Stimulated activated CD4-positive, alpha-beta T cell treated with anti-CD3 and anti-CD28 coated beads, TNF-alpha, amount 100 ng/mL, for 4 hours (primary cell): ENCODE measurements around the gene DNMT3B.
"Not testable (repeated sequence)": the region's sequence is repeated elsewhere in the genome, so short reads cannot be mapped to it uniquely, and the experiment has no call there.

ENCODE experiments used
- DNase-seq, 3 experiments: peaks; one replicate each; pipeline ENCODE4 v3.0.0-alpha.2; 2020; ENCODE audit warnings: low read depth in 3 of 3

DNMT3B gene

DNA sequence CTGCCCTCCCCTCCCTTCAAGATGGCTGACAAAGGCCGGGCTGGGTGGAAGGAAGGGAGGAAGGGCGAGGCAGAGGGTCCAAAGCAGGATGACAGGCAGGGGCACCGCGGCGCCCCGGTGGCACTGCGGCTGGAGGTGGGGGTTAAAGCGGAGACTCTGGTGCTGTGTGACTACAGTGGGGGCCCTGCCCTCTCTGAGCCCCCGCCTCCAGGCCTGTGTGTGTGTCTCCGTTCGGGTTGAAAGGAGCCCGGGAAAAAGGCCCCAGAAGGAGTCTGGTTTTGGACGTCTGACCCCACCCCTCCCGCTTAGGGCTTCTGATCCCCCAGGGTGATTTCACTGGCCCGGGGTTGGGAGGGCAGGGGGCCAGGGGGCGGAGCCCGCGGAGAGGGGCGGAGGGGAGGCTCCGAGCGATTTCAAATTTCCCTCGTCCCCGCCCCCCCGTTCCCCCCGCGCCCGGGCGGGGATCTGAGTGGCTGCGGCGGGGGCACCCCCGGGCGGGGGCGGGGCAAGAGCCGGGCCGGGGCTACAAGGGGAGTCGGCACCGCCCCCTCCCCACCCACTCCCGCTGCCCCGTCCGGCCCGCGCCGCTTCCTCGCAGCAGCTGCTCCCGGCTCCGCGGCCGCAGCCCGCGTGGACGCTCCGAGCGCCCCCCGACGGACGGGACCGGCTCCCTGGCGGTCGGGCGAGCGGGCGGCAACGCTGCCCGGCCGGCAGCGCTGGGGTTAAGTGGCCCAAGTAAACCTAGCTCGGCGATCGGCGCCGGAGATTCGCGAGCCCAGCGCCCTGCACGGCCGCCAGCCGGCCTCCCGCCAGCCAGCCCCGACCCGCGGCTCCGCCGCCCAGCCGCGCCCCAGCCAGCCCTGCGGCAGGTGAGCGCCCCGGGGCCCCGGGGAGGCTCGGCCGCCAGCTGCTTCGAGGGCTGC lies at the start of gene DNMT3B:
Gene DNMT3B, plus strand, starts transcription at position 555 of the 923 bp plus-strand sequence. CDS start 17,939 bp downstream, outside the sequence.
- peak; percentile 51 to 60 (median 55) for DNase-seq

DNA sequence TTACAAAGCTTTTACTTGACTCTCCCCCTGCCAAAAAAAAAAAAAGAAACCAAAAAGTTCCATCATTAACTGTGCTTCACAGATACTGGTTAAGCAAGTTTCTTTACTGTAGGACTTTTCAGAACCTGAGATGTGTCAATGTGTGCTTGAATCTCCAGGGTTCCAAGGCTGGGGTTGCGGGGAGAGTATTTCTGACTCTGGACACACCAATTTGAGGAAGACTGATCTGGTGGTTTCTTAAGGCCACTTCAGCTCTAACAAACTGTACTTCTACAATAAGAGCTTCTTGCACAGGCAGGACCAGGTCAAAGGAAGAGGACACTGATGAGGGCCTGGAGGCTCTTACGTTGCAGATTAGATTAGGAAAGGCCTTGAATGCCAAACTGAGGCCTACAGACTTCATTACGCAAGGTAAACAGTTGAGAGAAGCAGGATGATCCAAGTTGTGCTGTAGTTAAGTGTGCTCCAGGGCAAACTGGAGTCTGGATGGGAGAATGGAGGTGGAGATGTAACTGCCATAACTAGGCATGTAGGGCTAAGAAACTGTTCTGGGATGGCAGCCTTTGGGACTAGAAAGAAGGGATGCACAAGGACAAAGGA lies 43.3 kb upstream of the DNMT3B start:
- no peak for DNase-seq

DNA sequence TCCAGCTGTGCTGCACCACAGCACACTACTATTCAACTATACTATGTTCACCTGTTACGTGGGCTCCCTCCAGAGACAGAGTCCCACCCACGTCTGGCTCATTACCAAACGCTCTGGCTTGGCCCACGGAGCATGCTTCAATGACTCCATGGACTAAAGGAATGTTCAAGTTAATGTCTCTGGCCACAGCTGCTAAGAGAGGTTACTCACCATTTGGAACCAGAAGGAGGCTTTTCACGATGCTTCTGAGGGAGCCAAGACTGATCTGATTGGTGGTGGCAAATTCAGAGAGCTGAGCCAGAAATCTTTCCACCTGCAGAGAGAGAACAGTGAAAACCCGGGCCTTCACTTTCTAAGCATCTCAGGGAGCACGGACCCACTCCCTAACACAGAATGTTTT lies 34.5 kb upstream of the DNMT3B start:
- DNase-seq = no peak

DNA sequence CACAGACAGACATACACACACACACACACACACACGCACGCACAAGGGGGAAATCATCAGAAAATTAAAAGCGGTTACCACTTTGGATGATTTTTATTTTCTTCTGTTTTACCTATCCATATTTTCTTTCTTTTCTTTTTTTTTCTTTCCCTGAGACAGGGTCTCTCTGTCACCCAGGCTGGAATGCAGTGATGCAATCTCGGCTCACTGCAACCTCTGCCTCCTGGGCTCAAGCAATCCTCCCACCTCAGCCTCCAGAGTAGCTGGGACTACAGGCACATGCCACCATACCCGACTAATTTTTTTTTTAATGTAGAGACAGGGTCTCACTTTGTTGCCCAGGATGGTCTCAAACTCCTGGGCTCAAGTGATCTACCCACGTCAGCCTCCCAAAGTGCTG lies 33.8 kb upstream of the DNMT3B start:
- DNase-seq = not testable (repeated sequence)

DNA sequence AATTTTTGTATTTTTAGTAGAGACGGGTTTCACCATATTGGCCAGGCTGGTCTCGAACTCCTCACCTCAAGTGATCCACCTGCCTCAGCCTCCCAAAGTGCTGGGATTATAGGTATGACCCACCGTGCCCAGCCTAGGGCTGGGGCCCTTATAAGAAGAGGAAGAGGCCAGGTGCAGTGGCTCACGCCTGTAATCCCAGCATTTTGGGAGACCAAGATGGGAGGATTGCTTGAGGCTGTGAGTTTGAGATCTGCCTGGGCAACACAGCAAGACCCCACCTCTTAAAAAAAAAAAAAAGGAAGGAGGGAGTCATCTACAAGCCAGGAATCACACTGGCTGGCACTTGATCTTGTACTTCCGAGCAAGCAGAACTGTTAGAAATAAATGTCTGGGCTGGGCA lies 32.9 kb upstream of the DNMT3B start:
- not testable (repeated sequence) for DNase-seq

DNA sequence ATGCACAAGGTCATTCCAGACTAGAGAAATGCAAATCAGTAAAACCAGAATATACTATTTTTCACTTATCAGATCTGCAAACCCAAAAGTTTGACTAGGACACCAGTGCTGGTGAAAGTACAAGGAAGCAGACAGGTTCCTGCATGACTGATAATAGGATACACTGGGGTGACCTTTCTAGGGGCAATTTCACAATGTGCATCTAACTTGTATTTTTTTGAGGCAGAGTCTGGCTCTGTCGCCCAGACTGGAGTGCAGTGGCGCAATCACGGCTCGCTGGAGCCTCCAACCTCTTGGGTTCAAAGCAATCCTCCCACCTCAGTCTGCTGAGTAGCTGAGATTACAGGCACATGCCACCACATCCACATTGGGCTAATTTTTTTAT lies 30.3 kb upstream of the DNMT3B start:
- DNase-seq = no peak

DNA sequence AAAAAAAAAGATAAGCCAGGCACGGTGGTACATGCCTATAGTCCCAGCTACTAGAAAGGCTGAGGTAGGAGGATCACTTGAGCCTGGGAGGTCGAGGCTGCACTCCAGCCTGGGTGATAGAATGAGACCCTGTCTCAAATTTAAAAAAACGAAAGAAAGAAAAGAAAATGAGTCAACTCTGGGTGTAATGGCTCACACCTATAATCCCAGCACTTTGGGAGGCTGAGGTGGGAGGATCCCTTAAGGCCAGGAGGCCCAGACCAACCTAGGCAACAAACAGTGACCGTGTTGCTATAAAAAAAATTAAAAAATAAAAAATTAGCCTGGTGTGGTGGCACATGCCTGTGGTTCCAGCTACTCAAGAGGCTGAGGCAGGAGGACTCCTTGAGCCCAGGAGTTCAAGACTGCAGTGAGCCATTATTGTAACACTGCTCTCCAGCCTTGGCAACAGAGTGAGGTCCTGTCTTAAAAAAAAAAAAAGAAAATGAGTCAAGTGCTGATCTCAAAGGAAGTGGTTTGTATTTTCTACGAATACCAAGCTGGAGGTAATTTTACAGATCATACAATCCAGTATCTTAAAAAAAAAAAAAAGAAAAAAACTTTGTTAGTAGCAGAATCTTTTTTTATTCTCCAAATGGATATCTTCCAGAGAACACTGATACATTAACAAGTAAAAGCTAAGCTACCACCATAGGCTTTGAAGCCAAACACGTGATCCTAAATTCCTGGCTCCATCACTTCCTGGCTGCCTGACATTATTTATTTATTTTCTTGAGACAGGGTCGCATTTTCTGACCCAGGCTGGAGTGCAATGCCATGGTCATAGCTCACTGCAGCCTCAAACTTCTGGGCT lies 24.6 kb upstream of the DNMT3B start:
- no peak for DNase-seq

DNA sequence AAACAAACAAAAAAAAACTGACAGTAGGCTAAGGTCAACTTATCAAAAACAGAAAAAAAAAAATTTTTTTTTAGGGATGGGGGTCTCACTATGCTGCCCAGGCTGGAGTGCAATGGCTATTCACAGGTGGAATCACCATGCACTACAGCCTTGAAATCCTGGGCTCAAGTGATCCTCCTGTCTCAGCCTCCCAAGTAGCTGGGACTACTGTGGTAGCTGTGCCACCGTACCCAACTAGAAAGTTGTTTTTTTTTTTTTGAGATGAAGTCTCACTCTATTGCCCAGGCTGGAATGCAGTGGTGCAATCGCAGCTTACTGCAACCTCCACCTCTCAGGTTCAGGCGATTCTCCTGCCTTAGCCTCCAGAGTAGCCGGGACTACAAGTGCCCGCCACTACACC lies 21.0 kb upstream of the DNMT3B start:
- no peak for DNase-seq

DNA sequence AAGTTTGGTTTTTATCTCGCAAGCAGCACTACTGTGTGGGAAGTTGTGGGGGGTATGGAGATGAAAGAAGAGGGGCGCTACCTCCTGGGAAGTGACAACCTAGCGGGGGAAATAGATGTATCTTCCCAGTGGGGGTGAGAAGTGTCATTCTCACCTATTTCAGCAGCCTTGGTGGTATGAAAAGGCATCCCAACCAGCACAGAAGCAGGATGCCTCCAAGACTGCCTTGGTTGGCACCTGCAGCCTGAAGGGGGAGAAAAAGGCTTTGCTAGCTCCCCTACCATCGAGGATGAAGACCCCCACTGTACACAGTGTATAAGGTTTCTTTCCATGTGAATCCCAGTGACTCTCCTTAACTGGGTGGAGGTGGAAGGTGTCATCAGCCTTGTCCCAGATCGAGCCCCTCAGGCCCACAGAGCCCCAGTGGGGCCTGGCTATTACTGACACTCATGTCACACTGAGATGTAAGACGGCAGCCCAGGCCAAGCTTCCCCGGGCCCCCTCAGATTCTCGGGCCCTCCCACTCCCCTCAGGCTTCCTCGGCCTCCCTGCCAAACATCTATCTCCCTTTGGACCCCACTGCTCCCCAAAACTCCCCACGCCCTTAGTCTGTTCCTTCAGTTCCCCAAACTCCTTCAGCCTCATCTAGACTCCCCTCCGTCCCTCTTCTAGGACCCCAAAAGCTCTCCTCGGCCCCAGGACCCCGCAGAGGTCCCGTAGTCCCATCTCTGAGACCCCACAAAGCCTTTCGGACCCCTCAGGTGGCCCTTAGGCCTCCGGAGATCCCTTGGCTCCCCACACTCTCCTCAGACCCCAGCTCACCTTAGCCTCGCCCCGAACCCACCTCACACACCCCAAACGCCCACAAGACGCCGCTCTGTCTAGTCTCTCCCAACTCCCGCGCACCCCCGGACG lies 19.6 kb upstream of the DNMT3B start:
- DNase-seq = no peak

DNA sequence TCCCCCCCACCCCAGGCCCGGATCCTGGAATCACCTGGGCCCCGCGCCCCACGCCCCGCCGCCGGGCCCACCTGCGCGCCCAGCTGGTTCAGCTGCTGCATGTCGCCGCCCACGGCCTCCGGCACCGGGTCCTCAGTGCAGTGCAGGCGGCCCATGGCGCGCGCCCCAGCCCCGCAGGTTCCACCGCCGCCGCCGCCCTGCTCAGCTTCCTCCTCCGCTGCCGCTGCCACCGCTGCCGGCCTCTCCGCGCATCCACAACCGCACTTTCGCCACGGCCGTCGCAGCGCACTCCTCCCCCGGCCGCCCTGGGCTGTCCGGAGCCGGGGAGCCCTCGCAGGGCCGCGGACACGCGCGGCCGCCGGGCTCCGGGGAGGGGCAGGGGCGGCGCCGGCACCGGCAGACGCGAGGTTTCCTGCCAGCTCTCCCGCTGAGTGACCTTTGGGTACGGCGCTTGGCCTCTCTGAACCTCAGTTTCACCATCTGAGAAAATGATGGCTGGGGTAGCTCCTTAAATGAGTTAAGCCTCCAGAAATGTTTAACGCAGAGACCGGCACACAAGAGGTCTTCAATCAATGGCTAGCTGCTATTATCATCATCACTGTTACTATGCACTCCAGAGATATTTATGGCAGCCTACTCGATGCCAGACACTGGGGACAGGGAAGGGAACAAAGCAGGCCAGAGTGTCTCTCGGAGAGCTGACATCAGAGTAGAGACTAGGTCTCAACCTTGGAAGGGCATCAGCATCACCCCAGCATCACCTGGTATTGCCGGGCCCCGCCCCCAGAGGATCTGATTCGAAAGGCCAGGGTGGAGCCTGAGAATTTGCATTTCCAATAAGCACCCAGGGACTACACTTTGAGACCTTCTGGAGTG lies 18.7 kb upstream of the DNMT3B start, which contains the start of gene COMMD7:
Gene COMMD7, minus strand, starts transcription at position 231 of the 876 bp plus-strand sequence. Its CDS starts 76 bp downstream, at position 155.
- DNase-seq = peak; percentile 53 to 64 (median 59)

DNA sequence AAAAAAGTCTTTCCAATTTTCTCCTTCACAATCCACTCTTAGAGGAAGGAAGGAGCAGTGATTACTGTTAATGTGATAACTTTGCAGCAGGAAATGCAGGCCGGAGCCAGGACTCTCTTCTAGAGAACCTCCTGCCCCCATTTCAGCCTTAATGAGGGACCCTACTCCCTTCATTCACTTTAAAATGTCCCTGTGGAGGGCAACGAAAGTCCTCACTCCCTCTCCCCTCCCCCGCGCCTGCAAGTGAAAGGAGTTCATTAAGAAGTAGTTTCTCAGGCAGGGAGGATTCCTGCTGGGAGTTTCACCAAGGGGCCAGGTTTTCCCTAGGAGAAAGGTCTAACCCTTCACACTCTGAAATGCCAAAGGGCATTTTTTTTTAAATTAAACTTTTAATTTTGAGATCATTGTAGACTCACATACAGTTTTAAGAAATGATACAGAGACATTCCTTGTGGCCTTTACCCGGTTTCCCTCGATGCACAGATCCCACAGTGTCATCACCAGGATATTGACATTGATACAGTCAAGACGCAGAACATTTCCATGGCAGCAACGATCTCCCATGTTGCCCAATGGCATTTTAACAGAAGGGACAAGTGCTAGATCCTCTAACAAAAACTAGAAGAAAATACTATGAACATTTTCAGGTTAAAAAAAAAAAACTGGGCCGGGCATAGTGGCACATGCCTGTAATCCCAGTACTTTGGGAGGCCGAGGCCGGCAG lies 12.1 kb upstream of the DNMT3B start:
- DNase-seq = no peak

DNA sequence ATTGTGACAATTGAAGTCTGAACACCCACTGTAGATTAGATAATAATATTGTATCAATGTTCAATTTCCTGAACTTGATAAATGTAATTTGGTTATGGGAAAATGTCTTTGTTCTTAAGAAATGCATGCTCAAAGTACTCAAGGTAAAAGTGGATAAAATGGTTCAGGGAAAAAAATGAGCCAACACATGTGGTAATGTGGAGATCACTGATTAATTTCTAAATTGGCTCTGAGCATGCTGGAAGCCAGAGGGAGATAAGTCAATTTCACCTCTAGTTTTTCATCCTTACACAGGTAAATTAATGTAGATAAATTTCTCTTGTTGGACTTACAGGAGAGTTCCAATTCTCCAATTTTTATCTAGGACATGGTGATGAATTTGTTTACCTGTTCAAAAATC lies 10.9 kb upstream of the DNMT3B start:
- DNase-seq = no peak

DNA sequence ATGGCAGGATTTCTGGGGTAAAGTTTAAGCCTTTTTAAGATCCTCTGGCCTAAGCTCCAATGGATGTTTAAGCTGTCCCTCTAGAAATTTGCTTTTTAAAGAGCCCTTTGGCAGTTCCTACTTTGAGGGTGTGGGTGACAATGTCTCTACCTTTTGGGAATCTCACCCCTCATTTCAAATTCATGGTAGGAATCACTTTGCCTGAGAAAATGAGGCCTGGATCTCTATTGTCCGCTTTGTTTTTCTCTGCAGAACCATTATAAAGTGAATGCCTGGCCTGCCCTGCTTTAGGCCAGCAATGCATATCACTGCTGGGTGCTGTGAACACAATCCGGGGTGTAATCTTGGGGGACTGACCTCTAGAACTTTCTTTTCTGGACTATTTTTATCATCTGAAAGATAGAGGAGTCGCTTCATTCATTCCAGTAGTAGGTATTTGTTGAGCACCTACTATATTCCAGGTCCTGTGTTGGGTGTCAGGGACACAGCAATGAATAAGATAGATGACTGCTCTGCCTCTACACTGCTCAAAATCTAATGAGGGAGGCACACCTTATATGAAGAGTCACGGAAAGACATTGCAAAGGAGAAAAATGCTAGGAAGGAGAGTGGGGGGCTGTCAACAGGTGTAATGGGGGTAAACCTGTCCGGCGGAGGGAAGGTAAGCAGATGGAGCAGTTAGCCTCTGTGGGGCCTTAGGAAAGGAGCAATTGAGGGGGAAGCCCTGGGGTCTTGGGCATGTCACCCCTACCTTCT lies 10.3 kb upstream of the DNMT3B start:
- no peak for DNase-seq

DNA sequence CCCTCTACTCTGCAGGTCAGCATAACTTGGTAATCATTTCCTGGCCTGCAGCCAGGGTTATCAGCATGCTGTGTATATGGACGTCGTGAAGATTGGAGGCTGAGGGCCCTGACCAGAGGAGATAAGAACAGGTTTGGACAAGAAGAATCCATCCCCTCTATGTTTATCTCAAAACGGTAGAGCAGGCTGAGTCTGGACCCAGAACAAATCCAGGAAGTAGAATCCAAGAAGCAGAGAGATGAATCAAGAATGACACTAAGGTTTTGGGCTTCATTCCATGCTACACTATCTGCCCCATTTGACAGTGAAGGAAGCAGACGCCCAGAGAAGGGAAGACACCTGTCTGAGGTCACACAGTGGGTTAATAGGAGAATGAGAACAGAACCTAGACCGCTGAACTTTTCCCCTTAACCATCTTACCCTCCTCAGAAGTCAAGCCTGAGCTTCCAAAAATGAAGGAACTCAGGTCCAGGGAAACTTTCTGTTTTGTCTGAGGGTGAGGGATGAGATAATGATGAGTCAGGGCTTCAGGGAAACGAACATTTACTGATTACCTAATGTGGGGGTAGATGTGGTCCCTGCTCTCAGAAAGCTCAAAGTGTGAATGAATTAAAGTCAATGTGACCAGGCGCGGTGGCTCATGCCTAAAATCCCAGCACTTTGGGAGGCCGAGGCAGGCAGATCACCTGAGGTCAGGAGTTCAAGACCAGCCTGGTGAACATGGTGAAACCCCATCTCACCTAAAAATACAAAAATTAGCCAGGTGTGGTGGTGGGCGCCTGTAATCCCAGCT lies 9.5 kb upstream of the DNMT3B start:
- DNase-seq = no peak

DNA sequence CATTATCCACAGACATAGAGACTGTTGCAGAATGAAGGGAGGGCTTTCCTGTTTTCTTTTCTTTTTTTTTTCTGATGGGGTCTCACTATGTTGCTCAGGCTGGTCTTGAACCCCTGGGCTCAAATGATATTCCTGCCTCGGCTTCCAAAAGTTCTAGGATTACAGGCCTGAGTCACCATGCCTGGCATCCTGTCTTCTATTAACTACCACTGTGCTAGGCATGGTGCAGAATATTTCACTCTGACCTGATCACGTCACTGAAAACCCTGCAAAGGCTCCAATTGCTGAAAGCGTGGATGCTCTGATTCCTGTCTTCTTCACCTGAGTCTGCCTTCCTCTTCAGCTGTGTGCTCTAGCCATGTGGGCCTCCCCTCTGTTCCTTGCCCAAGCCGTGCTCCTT lies 8.5 kb upstream of the DNMT3B start:
- DNase-seq = no peak

DNA sequence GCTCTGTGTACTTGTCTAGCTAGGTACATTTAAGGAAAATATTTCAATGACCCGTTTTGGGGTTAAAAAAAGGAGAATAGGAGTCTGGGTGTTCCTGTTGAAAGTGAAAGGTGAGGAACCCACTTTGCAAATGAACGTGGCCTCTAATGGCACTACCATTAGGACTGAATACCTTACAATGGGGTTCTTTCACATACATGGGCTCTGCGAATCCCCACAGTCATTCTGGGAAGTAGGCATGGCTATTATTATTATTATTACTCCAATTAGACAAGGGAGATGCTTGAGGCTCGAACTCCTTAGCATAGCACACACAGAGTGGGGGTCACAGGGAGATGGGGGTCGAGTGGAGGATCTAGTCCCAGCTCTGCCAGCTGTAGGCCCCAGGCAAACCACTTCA lies 6.0 kb upstream of the DNMT3B start:
- no peak for DNase-seq

DNA sequence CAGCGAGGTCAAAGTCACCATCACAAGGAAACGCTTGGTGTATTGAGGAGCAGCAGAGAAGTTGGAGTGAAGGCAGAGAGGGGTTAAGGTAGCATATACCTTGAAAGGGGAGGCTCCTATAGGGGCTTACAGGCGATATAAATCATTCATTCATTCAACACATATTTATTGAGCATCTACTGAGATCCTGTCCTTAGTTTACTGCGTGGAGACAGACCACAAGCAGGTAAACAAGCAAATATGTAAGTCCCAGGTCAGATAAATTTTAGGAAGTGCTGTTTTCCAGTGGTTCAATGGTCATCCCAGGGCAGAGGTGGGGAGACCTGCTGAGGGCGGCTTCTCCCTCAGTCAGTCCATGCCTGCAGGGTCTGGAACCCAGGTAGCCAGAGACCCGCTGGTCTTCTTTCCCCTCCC lies 761 bp upstream of the DNMT3B start:
- no peak for DNase-seq

DNA sequence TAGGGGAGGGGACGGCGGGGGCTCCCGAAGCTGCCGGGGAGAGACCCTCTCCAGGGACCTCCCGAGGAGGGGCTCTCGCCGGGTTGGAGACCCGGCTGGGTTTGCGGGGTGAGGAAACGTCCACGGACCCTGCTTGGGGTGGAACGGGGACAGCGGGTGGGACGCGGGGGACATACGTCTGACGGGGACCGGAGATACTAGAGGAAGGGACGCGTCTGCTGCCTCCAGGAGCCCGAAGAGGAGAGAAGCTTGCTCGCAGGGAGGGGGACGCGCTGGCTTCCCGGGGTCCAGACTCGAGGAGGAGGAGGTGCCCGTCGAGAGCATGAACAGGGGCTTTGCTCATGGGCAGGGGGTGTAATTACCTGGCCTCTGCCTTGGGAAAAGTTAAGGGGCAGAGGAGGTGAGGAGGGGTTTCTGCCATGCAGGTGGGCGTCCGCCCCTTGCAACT lies 593 bp downstream of the DNMT3B start:
- DNase-seq = no peak
